ENCODE results near the gene STX16.
"Not testable (repeated sequence)": the region's sequence is repeated elsewhere in the genome, so short reads cannot be mapped to it uniquely, and the experiment has no call there.

STX16 gene

GRCh38 chr20:58721951-58722778 lies 71.1 kb downstream of the STX16 start:
- no peak overlapping the region for H3K4me3 ChIP-seq
- DNase-seq (ENCODE audit: low spot score), result peak; percentile 70
- no peak overlapping the region for H3K27ac ChIP-seq
- TF ChIP-seq CTCF (IDR thresholded peaks at IDR 0.05), result no peak

DNA sequence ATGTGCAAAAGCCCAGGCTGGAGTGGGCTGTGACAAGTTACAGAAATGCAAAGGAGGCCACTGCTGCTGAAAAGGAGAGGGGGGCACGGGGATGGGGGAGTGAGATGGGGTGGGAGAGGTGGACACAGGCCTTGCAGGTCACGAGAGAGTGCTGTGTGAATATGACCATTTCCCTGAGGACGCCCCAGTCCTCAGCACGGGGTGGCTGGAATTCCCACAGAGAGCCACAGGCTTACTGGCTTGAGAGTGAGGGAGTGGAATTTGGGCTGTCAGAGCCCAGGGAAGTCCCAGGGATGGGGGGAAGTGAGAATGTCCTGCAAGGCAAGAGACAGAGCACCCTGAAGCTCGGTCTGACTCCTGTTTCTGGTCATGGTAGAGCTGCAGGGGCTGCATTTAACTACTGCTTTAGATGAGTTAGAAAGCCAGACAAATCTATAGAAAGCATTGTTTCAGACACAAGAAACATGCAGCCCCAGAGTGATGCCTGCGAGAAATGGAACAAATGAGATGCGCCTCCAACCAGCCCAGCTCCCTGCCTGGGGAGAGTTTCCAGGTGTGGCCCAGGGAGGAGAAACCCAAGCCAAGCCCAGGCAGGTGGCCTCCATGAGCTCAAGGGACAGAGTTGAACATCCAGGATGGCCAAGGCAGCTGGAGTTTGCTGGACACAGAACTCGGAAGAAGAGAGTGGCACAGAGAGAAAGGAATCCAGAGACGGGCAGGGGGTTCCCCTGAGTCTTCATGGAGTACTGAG lies 72.0 kb downstream of the STX16 start:
- peak; percentile 57 for DNase-seq (ENCODE audit: low spot score)
- TF ChIP-seq CTCF (IDR thresholded peaks at IDR 0.05), result no peak
- Histone ChIP-seq H3K4me3 (no peak overlapping the region), H3K27ac (no peak overlapping the region)

GRCh38 chr20:58723628-58723984 lies 72.5 kb downstream of the STX16 start:
- H3K4me3 ChIP-seq, result no peak overlapping the region
- DNase-seq (ENCODE audit: low spot score), result no peak
- no peak overlapping the region for H3K27ac ChIP-seq
- TF ChIP-seq CTCF (IDR thresholded peaks at IDR 0.05), result no peak

GRCh38 chr20:58726156-58726555 lies 75.1 kb downstream of the STX16 start:
- H3K27ac ChIP-seq; DNase-seq (ENCODE audit: low spot score); H3K4me3 ChIP-seq: not testable (repeated sequence)

Measured in coronary artery (tissue), 2 donors.